GM12878 (cell line): ENCODE results near the gene COX11. TPM values are rescaled to one million over a fixed set of nuclear protein-coding genes. Genes with fewer than 3 reads are reported as not detected.

Source experiments
- ATAC-seq: fragments of 200-7000 bp; cut with Tn5 transposase; 3 replicates; pipeline ENCODE4 v1.9.1; 2020; ENCODE audit warnings: mild to moderate bottlenecking, moderate library complexity
- BruUV-seq: library from RNA; stranded (reverse); fragments of 400-500 nt; replicated peaks from 2 replicates; lab custom pipeline; 2021; lab: Mats Ljungman, UMichigan
- CTCF ChIA-PET: fragments of 300-600 bp; sonication (Branson Sonifier 250); formaldehyde crosslinking; extraction: SDS; loops from one replicate; lab custom pipeline; 2021; ENCODE audit warnings: inconsistent platforms; lab: Yijun Ruan, JAX
- POLR2A ChIA-PET: fragments of 350-600 bp; formaldehyde crosslinking; extraction: SDS; loops from one replicate; lab custom pipeline; 2021; ENCODE audit warnings: inconsistent platforms; lab: Charles Lee
- RAD21 ChIA-PET: fragments of 300-600 bp; sonication (Branson Sonifier 250); formaldehyde crosslinking; loops from one replicate; lab custom pipeline; 2023; ENCODE audit warnings: antibody characterized with exemption; ENCODE audit not compliant: unreplicated experiment; lab: Charles Lee
- SMC1A ChIA-PET: fragments of 300-600 bp; sonication (Branson Sonifier 250); formaldehyde crosslinking; loops from one replicate; lab custom pipeline; 2023; ENCODE audit not compliant: unreplicated experiment, uncharacterized antibody; lab: Charles Lee
- DNase-seq: peaks from one replicate; pipeline ENCODE4 v3.0.0-alpha.2; 2011; ENCODE audit warnings: low read depth, low spot score
- FAIRE-seq: peaks from 3 replicates; lab custom pipeline; 2011; peaks lifted over from hg19 to GRCh38; lab: Jason Lieb, UNC
- H2AFZ ChIP-seq: 2 replicates; pipeline ENCODE4 v1.6.0; 2011; ENCODE audit warnings: low read depth, low read length, control low read depth; ENCODE audit not compliant: control insufficient read depth
- H3K27ac ChIP-seq: 2 replicates; pipeline ENCODE4 v1.5.1; 2011; ENCODE audit warnings: control low read depth; ENCODE audit not compliant: control insufficient read depth, insufficient read depth
- H3K27me3 ChIP-seq, 2 experiments: replicated peaks in 1 of 2; 2 replicates each; pipeline versions ENCODE4 v1.6.0 to v1.6.1; 2011; ENCODE audit warnings: low read length in 1 of 2; ENCODE audit not compliant: control insufficient read depth in 2 of 2, insufficient read depth in 2 of 2
- H3K36me3 ChIP-seq, 2 experiments: 2 replicates each; pipeline ENCODE4 v1.5.1; 2011; ENCODE audit warnings: low read length in 1 of 2; ENCODE audit not compliant: control insufficient read depth in 2 of 2, insufficient read depth in 2 of 2
- H3K4me1 ChIP-seq: 2 replicates; pipeline ENCODE4 v1.6.1; 2011; ENCODE audit warnings: mild to moderate bottlenecking, low read length, moderate library complexity, mixed read lengths; ENCODE audit not compliant: control insufficient read depth, insufficient read depth
- H3K4me2 ChIP-seq: 2 replicates; pipeline ENCODE4 v1.6.0; 2011; ENCODE audit warnings: control low read depth; ENCODE audit not compliant: control insufficient read depth, insufficient read depth
- H3K4me3 ChIP-seq: fragments of 200-600 bp; sonication (generic); 2 replicates; pipeline ENCODE4 v1.5.1; 2016
- H3K79me2 ChIP-seq: 2 replicates; pipeline ENCODE4 v1.6.0; 2011; ENCODE audit warnings: low read length; ENCODE audit not compliant: control insufficient read depth, insufficient read depth
- H3K9ac ChIP-seq: 2 replicates; pipeline ENCODE4 v1.8.0; 2011; ENCODE audit warnings: low read length, control low read depth, mixed read lengths; ENCODE audit not compliant: control insufficient read depth, insufficient read depth
- H3K9me3 ChIP-seq: replicated peaks from 3 replicates; pipeline ENCODE4 v1.5.1; 2011; ENCODE audit warnings: mild to moderate bottlenecking, low read length; ENCODE audit not compliant: control insufficient read depth, insufficient read depth
- H4K20me1 ChIP-seq: 2 replicates; pipeline ENCODE4 v1.6.0; 2011; ENCODE audit not compliant: control insufficient read depth, insufficient read depth
- ATF7 ChIP-seq: fragments of 450-650 bp; IDR thresholded peaks from 2 replicates; pipeline ENCODE4 v1.6.1; 2016; ENCODE audit warnings: low read depth, mild to moderate bottlenecking
- CHD2 ChIP-seq: IDR thresholded peaks from 2 replicates; pipeline ENCODE4 v1.6.1; 2011; ENCODE audit warnings: low read depth, low read length, improper control_type of control experiment, borderline replicate concordance
- LARP7 ChIP-seq: fragments of 450-650 bp; IDR thresholded peaks from 2 replicates; pipeline ENCODE4 v1.6.1; 2017; ENCODE audit warnings: mild to moderate bottlenecking
- NFIC ChIP-seq: IDR thresholded peaks from 2 replicates; pipeline ENCODE4 v1.6.1; 2012; ENCODE audit warnings: low read depth, mild to moderate bottlenecking, inconsistent platforms, low read length, moderate library complexity
- NRF1 ChIP-seq: conservative IDR thresholded peaks from 2 replicates; pipeline ENCODE4 v1.6.1; 2011; ENCODE audit warnings: mild to moderate bottlenecking, low read depth, low read length, improper control_type of control experiment
- PAX8 ChIP-seq: fragments of 450-650 bp; IDR thresholded peaks from 2 replicates; pipeline ENCODE4 v1.6.1; 2017; ENCODE audit warnings: mild to moderate bottlenecking, moderate library complexity
- TCF12 ChIP-seq: IDR thresholded peaks from 2 replicates; pipeline ENCODE4 v1.6.1; 2011; ENCODE audit warnings: low read depth, mild to moderate bottlenecking, low read length
- WGBS: methylation state at CpG from one replicate; pipeline ENCODE4 v1.1.6; 2016; ENCODE audit warnings: low lambda C conversion rate; ENCODE audit not compliant: insufficient replicate concordance, insufficient coverage; ENCODE audit errors: missing lambda C conversion rate; 5-methylcytosine and 5-hydroxymethylcytosine counted together
- in situ Hi-C: fragments of 300-500 bp; cut with MboI; formaldehyde crosslinking; loops from 9 replicates; pipeline ENCODE4 v1.14.3; 2018; ENCODE audit warnings: mixed read lengths
- intact Hi-C: fragments of 100-400 bp; cut with micrococcal nuclease; formaldehyde crosslinking; loops from one replicate; pipeline ENCODE4 v1.14.2; 2022; ENCODE audit not compliant: unreplicated experiment
- polyA plus RNA-seq, 11 experiments: library from polyadenylated mRNA; depleted of rRNA in 4 of 11; unstranded in 6 of 11; stranded (reverse) in 5 of 11; fragments of >200 nt; fragmentation: Nextera tagmentation in 4 of 11; fragmentation: Illumina TruSeq in 1 of 11; extraction: Ambion mirVana in 4 of 11; extraction: Trizol in 1 of 11; gene quantifications; 1 replicate in 1 of 11; 2 replicates in 10 of 11; pipeline versions ENCODE4 v1.2.1 to v1.2.3, GENCODE V29; 2011 to 2016; ENCODE audit warnings: inconsistent platforms in 2 of 11, missing spikeins in 2 of 11, low read depth in 1 of 11
- total RNA-seq, 4 experiments: library from RNA; depleted of rRNA in 3 of 4; stranded (reverse); fragments of >200 nt in 3 of 4; fragmentation: Illumina TruSeq in 1 of 4; extraction: Trizol in 1 of 4; gene quantifications; 2 replicates each; pipeline versions ENCODE4 v1.2.1 to v1.2.3, GENCODE V29; 2013 to 2021
- TF ChIP-seq, protein P1 (sequence below): fragments of 450-650 bp; IDR thresholded peaks from 2 replicates; pipeline ENCODE4 v1.6.1; 2017; ENCODE audit warnings: mild to moderate bottlenecking, moderate library complexity

COX11 gene
- total and polyA plus RNA-seq, 10 of the 15 experiments (the other 5 are each of a cell fraction or from before 2014, with no cell fraction given) = 13.8 to 69.4 (median 50.8) TPM

DNA sequence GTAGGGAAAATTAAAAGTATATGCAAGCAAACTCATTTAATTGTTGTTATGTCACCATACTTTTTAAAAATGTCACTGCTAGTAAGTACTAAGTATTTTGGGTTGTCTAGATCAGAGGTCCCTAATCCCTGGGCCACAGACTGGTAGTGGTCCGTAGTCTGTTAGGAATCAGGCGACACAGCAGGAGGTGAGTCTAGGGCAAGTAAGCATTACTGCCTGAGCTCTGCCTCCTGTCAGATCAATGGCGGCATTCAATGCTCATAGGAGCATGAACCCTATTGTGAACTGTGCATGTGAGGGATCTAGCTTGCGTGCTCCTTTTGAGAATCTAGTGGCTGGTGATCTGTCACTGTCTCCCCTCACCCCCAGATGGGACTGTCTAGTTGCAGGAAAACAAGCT, 21.7 kb upstream of the COX11 start (continued):
- TF ChIP-seq, protein P1, sequence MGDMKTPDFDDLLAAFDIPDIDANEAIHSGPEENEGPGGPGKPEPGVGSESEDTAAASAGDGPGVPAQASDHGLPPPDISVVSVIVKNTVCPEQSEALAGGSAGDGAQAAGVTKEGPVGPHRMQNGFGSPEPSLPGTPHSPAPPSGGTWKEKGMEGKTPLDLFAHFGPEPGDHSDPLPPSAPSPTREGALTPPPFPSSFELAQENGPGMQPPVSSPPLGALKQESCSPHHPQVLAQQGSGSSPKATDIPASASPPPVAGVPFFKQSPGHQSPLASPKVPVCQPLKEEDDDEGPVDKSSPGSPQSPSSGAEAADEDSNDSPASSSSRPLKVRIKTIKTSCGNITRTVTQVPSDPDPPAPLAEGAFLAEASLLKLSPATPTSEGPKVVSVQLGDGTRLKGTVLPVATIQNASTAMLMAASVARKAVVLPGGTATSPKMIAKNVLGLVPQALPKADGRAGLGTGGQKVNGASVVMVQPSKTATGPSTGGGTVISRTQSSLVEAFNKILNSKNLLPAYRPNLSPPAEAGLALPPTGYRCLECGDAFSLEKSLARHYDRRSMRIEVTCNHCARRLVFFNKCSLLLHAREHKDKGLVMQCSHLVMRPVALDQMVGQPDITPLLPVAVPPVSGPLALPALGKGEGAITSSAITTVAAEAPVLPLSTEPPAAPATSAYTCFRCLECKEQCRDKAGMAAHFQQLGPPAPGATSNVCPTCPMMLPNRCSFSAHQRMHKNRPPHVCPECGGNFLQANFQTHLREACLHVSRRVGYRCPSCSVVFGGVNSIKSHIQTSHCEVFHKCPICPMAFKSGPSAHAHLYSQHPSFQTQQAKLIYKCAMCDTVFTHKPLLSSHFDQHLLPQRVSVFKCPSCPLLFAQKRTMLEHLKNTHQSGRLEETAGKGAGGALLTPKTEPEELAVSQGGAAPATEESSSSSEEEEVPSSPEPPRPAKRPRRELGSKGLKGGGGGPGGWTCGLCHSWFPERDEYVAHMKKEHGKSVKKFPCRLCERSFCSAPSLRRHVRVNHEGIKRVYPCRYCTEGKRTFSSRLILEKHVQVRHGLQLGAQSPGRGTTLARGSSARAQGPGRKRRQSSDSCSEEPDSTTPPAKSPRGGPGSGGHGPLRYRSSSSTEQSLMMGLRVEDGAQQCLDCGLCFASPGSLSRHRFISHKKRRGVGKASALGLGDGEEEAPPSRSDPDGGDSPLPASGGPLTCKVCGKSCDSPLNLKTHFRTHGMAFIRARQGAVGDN = no peak

DNA sequence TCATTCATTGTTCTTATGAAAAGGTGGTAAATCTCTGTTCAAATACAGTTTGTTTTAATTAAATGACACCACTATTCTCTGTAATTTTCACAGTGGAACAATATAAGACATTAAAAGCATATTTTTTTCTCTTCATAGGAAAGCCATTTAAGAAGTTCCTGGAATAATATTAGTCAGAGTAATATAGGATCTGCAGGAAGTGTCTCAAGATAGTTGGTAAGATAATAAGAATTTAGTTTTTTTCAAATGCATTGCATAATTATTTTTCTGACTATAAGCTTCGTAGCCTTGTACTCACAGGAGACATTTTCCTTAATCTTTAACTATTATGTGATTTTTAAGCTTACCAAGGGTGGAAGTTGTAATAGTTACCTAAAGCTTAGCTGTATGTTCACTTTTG, 17.0 kb upstream of the COX11 start:
- no peaks in the 10 kb centered on the region for H4K20me1 ChIP-seq
- TF ChIP-seq PAX8 = no peak
- TF ChIP-seq NFIC = no peak
- no peak for TF ChIP-seq ATF7
- TF ChIP-seq NRF1 = no peak
- TF ChIP-seq LARP7 = no peak
- no peak for TF ChIP-seq CHD2
- no peak for TF ChIP-seq TCF12
- TF ChIP-seq, all 136 proteins: peak for 0
- H2AFZ ChIP-seq = no peak overlapping the region
- in situ Hi-C loops (no loop called here), intact Hi-C loops (no loop called here)
- no peaks in the 10 kb centered on the region for H3K79me2 ChIP-seq
- H3K9ac ChIP-seq = no peak overlapping the region
- no peak overlapping the region for H3K27ac ChIP-seq
- no peak overlapping the region for H3K4me3 ChIP-seq
- peaks cover 3% of the 10 kb centered on the region; the same call in 1 of the 3 replicates for H3K9me3 ChIP-seq
- CTCF ChIA-PET = interaction anchor here (1.0 to 1.8 kb wide), 4 partner anchors 8 to 370 kb away, joined by 3 to 6 read pairs (median 4); no protein-coding TSS in a partner anchor
- RAD21 ChIA-PET = interaction anchor here (1.5 kb wide), 1 partner anchor 366 kb away, joined by 3 read pairs; no protein-coding TSS in a partner anchor
- POLR2A ChIA-PET = interaction anchor here (1.8 kb wide), 1 partner anchor 11 kb away, joined by 4 read pairs; no protein-coding TSS in a partner anchor
- DNase-seq (no peak), ATAC-seq (no peak), FAIRE-seq (no peak)
- H3K4me2 ChIP-seq = no peak overlapping the region
- no peaks in the 10 kb centered on the region for H3K36me3 ChIP-seq
- H3K27me3 ChIP-seq = no peaks in the 10 kb centered on the region
- 95% methylated on average over 1 of the region's 1 CpG for WGBS
- H3K4me1 ChIP-seq = no peaks in the 10 kb centered on the region
- BruUV-seq = no TSS peak
- SMC1A ChIA-PET = interaction anchor here (1.1 to 2.8 kb wide), 6 partner anchors 8 to 617 kb away, joined by 3 to 9 read pairs (median 4); partner anchors contain the start of genes COX11 and STXBP4
